ENCODE measurements around the gene PROM2. TPM values are rescaled to one million over a fixed set of nuclear protein-coding genes. Genes with fewer than 3 reads are reported as not detected.

The PROM2 gene
- total RNA-seq, 2 donors from 2014 or later = 3.5 to 10.0 TPM

DNA sequence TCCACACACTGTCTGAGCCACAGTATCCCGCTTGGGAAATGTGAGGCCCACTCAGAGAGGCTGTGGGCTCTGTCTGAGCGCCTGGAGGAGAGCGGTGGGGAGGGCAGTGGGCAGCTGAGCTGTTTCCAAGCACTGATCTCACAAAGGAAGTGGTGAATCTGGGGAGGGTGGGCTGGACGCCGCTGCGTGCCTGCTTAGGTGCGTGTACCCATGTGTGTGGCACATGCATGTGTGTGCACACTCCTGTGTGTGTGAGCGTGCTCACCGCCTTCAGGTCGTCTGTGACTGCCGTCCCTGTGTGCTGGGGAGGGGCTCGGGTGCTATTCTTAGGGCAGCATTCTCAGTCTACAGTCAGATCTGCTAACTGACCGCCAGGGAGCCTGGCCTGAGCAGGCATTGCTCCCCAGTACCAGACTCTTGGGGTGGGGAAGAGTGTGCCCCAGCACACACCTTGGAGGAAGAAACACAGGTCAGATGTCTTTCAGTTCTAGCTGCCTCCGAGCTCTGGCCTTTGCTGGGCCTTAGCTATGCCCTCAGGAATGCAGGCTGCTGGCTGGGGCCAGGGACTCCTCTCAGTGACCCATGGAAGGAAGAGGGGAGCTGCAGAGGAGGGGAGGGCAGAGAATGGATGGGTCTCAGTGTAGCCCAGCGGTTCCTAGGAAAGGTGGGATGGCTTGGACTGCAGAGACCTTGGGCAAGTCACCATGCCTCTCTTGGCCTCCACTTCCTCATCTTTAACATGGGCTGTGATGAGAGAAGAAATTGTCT lies 54.3 kb downstream of the PROM2 start:
- Histone ChIP-seq H3K4me3 (no peak overlapping the region), H3K9me3 (no peaks in the 10 kb centered on the region), H3K4me1 (ENCODE audit: control insufficient read depth in 1 of 2, low read depth in 2 of 2) (no peaks in the 10 kb centered on the region), H3K27me3 (replicated peaks; ENCODE audit: insufficient read depth) (no peaks in the 10 kb centered on the region), H3K36me3 (no peaks in the 10 kb centered on the region), H3K27ac (no peak overlapping the region)
- DNase-seq (ENCODE audit: low spot score) (no peak), ATAC-seq (ENCODE audit: insufficient number of reproducible peaks, low FRiP score, low read depth) (no peak)
- TF ChIP-seq, protein P1, sequence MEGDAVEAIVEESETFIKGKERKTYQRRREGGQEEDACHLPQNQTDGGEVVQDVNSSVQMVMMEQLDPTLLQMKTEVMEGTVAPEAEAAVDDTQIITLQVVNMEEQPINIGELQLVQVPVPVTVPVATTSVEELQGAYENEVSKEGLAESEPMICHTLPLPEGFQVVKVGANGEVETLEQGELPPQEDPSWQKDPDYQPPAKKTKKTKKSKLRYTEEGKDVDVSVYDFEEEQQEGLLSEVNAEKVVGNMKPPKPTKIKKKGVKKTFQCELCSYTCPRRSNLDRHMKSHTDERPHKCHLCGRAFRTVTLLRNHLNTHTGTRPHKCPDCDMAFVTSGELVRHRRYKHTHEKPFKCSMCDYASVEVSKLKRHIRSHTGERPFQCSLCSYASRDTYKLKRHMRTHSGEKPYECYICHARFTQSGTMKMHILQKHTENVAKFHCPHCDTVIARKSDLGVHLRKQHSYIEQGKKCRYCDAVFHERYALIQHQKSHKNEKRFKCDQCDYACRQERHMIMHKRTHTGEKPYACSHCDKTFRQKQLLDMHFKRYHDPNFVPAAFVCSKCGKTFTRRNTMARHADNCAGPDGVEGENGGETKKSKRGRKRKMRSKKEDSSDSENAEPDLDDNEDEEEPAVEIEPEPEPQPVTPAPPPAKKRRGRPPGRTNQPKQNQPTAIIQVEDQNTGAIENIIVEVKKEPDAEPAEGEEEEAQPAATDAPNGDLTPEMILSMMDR (IDR thresholded peaks at IDR 0.05) = no peak

- Histone ChIP-seq H3K4me1 (ENCODE audit: control insufficient read depth in 1 of 2, low read depth in 2 of 2) (no peaks in the 10 kb centered on the region), H3K4me3 (no peak overlapping the region), H3K27me3 (replicated peaks; ENCODE audit: insufficient read depth) (no peaks in the 10 kb centered on the region), H3K27ac (no peak overlapping the region), H3K36me3 (no peaks in the 10 kb centered on the region), H3K9me3 (no peaks in the 10 kb centered on the region)
- DNase-seq (ENCODE audit: low spot score) (no peak), ATAC-seq (ENCODE audit: insufficient number of reproducible peaks, low FRiP score, low read depth) (no peak)
- TF ChIP-seq, protein P1 (IDR thresholded peaks at IDR 0.05) = no peak
Observed at GRCh38 chr2:95329401-95329800, 55.2 kb downstream of the PROM2 start.

DNA sequence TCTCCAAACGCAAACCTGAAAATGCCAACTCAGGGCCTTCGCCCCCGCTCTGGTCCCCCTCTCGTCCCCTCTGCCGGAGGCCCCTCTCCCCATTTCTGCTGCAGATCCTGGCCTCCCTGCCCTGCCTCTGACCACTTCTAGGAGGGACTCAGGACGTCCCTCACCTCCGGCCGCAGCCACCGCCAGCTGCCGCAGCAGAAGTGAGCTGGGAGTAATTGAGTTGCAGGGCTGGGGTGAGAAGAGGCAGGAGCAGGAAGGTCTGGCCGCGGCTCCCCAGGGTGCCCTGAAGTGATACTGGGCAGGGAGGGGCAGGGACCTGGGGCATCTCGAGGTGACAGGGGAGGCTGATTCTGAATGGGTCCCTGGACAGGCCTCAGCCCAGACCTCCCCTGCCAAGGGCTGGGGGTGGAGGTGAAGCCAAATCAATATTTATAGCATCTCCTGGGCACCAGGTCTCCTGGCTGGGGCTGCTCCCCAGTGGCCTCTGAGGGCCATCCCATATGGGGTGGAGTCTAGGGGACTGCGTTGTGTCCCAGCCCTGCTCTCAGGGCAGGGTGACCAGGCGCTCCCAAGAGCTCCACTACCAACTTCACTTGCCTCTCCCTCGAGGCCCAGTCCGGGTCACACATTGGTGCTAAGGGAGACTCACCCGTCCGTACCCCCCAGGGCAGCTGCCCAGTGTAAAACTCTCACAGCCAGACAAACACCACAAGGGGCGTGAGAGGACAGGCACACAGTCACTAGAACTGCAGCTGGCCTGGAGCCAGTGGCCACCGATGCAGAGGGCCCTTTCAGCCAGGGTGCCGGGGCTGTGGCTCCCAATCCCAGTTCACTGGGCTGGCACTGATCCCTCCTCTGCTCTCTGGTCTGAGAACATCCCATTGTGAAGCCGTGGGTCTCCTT lies 55.9 kb downstream of the PROM2 start:
- H3K27me3 ChIP-seq (replicated peaks; ENCODE audit: insufficient read depth) = no peaks in the 10 kb centered on the region
- ATAC-seq (ENCODE audit: insufficient number of reproducible peaks, low FRiP score, low read depth) (no peak), DNase-seq (ENCODE audit: low spot score) (no peak)
- no peaks in the 10 kb centered on the region for H3K36me3 ChIP-seq
- no peak overlapping the region for H3K27ac ChIP-seq
- H3K4me1 ChIP-seq (ENCODE audit: control insufficient read depth in 1 of 2, low read depth in 2 of 2) = no peaks in the 10 kb centered on the region
- H3K9me3 ChIP-seq = no peaks in the 10 kb centered on the region
- H3K4me3 ChIP-seq = no peak overlapping the region
- TF ChIP-seq, protein P1 (IDR thresholded peaks at IDR 0.05) = no peak

DNA sequence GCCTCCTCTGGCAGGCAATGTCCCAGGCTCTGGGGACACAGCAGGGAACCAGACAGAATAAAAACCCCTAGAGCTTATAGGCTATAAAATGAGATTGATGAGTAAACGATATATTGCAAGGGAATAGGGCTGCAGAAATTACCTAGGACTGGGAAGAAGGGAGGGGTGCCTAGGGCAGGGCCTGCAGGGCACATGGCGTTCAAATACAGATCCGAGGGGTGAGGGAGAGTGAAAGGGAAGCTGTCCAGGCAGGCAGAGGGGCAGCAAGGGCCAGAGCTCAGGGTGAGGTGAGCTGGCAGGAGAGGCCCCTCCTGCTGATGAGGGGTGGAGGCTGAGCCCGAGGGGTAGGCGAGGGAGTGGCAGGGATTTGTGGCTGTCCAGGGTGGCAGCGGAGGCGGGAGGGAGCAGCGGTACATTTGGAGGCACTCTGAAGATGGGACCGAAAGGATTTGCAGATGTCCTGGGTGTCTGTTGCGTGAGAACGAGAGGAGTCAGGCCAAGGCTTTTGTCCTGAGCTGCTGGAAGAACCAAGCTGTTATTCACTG lies 56.6 kb downstream of the PROM2 start:
- no peak for DNase-seq (ENCODE audit: low spot score)
- H3K4me3 ChIP-seq = no peak overlapping the region
- H3K36me3 ChIP-seq = no peaks in the 10 kb centered on the region
- no peaks in the 10 kb centered on the region for H3K27me3 ChIP-seq (replicated peaks; ENCODE audit: insufficient read depth)
- no peaks in the 10 kb centered on the region for H3K9me3 ChIP-seq
- no peak overlapping the region for H3K27ac ChIP-seq
- TF ChIP-seq, protein P1 (IDR thresholded peaks at IDR 0.05) = no peak
- H3K4me1 ChIP-seq (ENCODE audit: control insufficient read depth in 1 of 2, low read depth in 2 of 2) = no peaks in the 10 kb centered on the region
- ATAC-seq (ENCODE audit: insufficient number of reproducible peaks, low FRiP score, low read depth) = no peak

DNA sequence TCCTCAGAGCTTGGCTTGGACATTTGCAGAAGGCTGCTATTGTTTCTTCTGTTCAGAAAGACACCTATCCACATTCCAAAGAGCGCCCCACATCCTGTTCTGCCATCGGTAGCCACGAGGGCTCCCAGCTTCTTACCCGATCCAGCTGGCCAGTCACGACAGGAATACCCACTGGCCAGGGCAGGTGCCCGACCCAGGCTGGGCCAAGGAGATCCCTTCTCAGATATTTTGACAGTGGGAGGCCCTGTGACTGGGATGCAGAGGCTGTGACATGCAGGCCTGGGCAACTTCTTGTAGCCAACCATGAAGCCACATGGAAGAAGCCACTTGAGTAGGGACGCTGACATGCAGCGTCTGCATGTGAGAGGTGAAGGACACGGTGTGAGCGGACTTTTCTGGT lies 57.4 kb downstream of the PROM2 start:
- Histone ChIP-seq H3K27me3 (replicated peaks; ENCODE audit: insufficient read depth) (no peaks in the 10 kb centered on the region), H3K4me1 (ENCODE audit: control insufficient read depth in 1 of 2, low read depth in 2 of 2) (no peaks in the 10 kb centered on the region), H3K36me3 (no peaks in the 10 kb centered on the region), H3K4me3 (no peak overlapping the region), H3K27ac (no peak overlapping the region), H3K9me3 (no peaks in the 10 kb centered on the region)
- TF ChIP-seq, protein P1 (IDR thresholded peaks at IDR 0.05) = no peak
- ATAC-seq (ENCODE audit: insufficient number of reproducible peaks, low FRiP score, low read depth) (no peak), DNase-seq (ENCODE audit: low spot score) (no peak)

All from thoracic aorta (tissue), 2 donors.